DND-41 (cell line): ENCODE data around the gene SMCO4.

Experiments
- EZH2 ChIP-seq: IDR thresholded peaks from 3 replicates; pipeline ENCODE4 v1.6.1; 2012; ENCODE audit warnings: borderline replicate concordance, low read depth, mild to moderate bottlenecking, moderate library complexity, low read length, inconsistent platforms; ENCODE audit not compliant: severe bottlenecking
- TF ChIP-seq, protein P1 (sequence below): IDR thresholded peaks from 2 replicates; pipeline ENCODE4 v1.5.1; 2012; ENCODE audit warnings: borderline replicate concordance, low read length, moderate library complexity, mild to moderate bottlenecking; ENCODE audit not compliant: poor library complexity, severe bottlenecking; ENCODE audit errors: extremely low read depth

GRCh38 chr11:93548679-93549319 is 5.6 kb upstream of the SMCO4 start:
- TF ChIP-seq, protein P1, sequence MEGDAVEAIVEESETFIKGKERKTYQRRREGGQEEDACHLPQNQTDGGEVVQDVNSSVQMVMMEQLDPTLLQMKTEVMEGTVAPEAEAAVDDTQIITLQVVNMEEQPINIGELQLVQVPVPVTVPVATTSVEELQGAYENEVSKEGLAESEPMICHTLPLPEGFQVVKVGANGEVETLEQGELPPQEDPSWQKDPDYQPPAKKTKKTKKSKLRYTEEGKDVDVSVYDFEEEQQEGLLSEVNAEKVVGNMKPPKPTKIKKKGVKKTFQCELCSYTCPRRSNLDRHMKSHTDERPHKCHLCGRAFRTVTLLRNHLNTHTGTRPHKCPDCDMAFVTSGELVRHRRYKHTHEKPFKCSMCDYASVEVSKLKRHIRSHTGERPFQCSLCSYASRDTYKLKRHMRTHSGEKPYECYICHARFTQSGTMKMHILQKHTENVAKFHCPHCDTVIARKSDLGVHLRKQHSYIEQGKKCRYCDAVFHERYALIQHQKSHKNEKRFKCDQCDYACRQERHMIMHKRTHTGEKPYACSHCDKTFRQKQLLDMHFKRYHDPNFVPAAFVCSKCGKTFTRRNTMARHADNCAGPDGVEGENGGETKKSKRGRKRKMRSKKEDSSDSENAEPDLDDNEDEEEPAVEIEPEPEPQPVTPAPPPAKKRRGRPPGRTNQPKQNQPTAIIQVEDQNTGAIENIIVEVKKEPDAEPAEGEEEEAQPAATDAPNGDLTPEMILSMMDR: no peak
- TF ChIP-seq EZH2: no peak
